ENCODE measurements around the gene ST3GAL3. TPM values are rescaled to one million over a fixed set of nuclear protein-coding genes. Genes with fewer than 3 reads are reported as not detected.
A peak's percentile ranks its signal among the peaks of the same experiment; 100 is the strongest.

The ST3GAL3 gene
- polyA plus RNA-seq, 2 of the 4 experiments (the other 2 are of a cell fraction) = 2.5 to 4.0 TPM

DNA sequence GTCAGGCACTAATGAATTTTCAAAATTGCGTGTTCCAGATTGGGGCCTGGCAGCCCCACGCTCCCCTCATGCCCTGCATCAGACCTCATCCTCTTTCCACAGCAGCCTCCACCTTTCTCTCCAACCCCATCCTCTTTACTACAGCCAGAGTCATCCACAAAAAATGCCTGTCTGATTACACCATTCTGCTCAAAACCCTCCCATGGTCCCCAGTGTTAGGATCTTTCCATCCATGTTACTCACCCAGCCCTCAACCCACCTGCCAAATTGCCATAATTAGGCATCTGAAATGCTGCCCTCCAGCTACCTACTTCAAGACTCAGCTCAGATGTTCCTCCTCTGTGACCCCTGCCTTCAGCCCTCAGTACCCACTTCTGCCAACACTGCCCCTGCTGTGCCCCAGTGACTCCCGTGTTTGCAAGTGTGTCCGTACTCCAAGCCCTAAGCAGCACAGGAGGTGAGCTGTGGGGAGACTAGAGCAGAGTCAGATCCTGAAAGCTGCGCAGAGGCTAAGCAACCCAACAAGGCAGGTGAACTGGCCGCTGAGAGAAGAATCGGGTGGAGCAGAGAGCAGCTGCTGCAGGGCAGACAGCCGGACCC, 225.6 kb downstream of the ST3GAL3 start (continued):
- TF ChIP-seq FOSL2 (IDR thresholded peaks at IDR 0.05) (no peak), FOSL2 (CRISPR knock-in tag; IDR thresholded peaks at IDR 0.05) (no peak)

DNA sequence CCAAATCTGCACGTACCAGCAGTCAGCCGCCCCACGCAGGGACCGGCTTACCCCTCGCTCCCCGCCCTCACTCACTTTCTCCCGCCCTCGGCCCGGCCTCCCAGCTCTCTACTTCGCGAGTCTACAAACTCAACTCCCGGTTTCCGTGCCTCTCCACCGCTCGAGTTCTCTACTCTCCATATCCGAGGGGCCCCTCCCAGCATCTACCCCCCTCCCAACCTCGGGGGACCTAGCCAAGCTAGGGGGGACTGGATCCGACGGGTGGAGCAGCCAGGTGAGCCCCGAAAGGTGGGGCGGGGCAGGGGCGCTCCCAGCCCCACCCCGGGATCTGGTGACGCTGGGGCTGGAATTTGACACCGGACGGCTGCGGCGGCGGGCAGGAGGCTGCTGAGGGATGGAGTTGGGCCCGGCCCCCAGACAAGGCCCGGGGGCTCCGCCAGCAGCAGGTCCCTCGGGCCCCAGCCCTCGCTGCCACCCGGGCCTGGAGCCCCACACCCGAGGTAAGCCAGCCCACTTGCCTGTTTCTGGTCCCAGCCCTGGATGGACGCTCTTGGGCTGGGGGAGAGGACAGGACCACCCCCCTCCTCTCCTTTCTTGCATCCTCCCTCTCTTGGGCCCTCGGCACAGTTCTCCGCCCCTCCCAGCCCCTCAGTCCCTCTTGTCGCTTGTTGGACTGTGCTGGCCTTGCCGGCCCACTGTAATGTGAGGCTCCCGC, 226.2 kb downstream of the ST3GAL3 start, which contains the start of gene ARTN:
TSS of gene ARTN (plus strand) at position 416 of the 715 bp plus-strand sequence. CDS start 1,856 bp downstream, outside the sequence.
- POLR2A ChIA-PET = interaction anchor here (0.5 kb wide), 1 partner anchor 771 kb away, joined by 5 read pairs; no protein-coding TSS in a partner anchor
- Histone ChIP-seq H3K9me3 (no peaks in the 10 kb centered on the region), H3K27ac (peak within 1 kb of the TSS; percentile 17 to 92; a peak in 4 of 6 replicates), H3K4me1 (peaks cover 61% of the 10 kb centered on the region), H3K4me3 (no peak within 1 kb of the TSS), H3K4me2 (no peak within 1 kb of the TSS)
- no peak for FAIRE-seq
- TF ChIP-seq KDM5A (IDR thresholded peaks at IDR 0.05) (no peak), NPAS2 (CRISPR knock-in tag; IDR thresholded peaks at IDR 0.05; ENCODE audit: borderline replicate concordance) (no peak), GATA3 (IDR thresholded peaks at IDR 0.05; ENCODE audit: borderline replicate concordance) (no peak), PHF8 (IDR thresholded peaks at IDR 0.05; ENCODE audit: borderline replicate concordance, low read depth) (no peak), HDAC2 (IDR thresholded peaks at IDR 0.05) (no peak), JUN (IDR thresholded peaks at IDR 0.05) (no peak), NFE2L2 (conservative IDR thresholded peaks at IDR 0.05; ENCODE audit: low read length) (no peak), TFCP2L1 (CRISPR knock-in tag; IDR thresholded peaks at IDR 0.05) (no peak), ZC3H11A (IDR thresholded peaks at IDR 0.05) (no peak), CEBPB (IDR thresholded peaks at IDR 0.05) (no peak), CBX2 (IDR thresholded peaks at IDR 0.05; ENCODE audit: borderline replicate concordance, low read depth) (no peak)
- TF ChIP-seq, protein P1, sequence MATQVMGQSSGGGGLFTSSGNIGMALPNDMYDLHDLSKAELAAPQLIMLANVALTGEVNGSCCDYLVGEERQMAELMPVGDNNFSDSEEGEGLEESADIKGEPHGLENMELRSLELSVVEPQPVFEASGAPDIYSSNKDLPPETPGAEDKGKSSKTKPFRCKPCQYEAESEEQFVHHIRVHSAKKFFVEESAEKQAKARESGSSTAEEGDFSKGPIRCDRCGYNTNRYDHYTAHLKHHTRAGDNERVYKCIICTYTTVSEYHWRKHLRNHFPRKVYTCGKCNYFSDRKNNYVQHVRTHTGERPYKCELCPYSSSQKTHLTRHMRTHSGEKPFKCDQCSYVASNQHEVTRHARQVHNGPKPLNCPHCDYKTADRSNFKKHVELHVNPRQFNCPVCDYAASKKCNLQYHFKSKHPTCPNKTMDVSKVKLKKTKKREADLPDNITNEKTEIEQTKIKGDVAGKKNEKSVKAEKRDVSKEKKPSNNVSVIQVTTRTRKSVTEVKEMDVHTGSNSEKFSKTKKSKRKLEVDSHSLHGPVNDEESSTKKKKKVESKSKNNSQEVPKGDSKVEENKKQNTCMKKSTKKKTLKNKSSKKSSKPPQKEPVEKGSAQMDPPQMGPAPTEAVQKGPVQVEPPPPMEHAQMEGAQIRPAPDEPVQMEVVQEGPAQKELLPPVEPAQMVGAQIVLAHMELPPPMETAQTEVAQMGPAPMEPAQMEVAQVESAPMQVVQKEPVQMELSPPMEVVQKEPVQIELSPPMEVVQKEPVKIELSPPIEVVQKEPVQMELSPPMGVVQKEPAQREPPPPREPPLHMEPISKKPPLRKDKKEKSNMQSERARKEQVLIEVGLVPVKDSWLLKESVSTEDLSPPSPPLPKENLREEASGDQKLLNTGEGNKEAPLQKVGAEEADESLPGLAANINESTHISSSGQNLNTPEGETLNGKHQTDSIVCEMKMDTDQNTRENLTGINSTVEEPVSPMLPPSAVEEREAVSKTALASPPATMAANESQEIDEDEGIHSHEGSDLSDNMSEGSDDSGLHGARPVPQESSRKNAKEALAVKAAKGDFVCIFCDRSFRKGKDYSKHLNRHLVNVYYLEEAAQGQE (IDR thresholded peaks at IDR 0.05) = no peak
- TF ChIP-seq, protein P2, sequence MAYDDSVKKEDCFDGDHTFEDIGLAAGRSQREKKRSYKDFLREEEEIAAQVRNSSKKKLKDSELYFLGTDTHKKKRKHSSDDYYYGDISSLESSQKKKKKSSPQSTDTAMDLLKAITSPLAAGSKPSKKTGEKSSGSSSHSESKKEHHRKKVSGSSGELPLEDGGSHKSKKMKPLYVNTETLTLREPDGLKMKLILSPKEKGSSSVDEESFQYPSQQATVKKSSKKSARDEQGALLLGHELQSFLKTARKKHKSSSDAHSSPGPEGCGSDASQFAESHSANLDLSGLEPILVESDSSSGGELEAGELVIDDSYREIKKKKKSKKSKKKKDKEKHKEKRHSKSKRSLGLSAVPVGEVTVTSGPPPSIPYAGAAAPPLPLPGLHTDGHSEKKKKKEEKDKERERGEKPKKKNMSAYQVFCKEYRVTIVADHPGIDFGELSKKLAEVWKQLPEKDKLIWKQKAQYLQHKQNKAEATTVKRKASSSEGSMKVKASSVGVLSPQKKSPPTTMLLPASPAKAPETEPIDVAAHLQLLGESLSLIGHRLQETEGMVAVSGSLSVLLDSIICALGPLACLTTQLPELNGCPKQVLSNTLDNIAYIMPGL (CRISPR knock-in tag; IDR thresholded peaks at IDR 0.05; ENCODE audit: borderline replicate concordance) = no peak
- TF ChIP-seq, protein P3, sequence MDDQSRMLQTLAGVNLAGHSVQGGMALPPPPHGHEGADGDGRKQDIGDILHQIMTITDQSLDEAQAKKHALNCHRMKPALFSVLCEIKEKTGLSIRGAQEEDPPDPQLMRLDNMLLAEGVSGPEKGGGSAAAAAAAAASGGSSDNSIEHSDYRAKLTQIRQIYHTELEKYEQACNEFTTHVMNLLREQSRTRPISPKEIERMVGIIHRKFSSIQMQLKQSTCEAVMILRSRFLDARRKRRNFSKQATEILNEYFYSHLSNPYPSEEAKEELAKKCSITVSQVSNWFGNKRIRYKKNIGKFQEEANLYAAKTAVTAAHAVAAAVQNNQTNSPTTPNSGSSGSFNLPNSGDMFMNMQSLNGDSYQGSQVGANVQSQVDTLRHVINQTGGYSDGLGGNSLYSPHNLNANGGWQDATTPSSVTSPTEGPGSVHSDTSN (IDR thresholded peaks at IDR 0.05) = no peak
- no peak for ATAC-seq
- WGBS (ENCODE audit: missing lambda C conversion rate) = 90% methylated on average over 18 of the region's 42 CpGs
- CTCF ChIA-PET = interaction anchor here (0.8 to 16.9 kb wide), 15 partner anchors 9 to 707 kb away, joined by 3 to 243 read pairs (median 10); partner anchors contain the start of gene IPO13
- DNase-seq (ENCODE audit: low read depth in 1 of 2, low spot score in 1 of 2) = no peak
